ENCODE measurements around the gene PTEN. TPM values are rescaled to one million over a fixed set of nuclear protein-coding genes. Genes with fewer than 3 reads are reported as not detected.
"Not testable (repeated sequence)": the region's sequence is repeated elsewhere in the genome, so short reads cannot be mapped to it uniquely, and the experiment has no call there.

Gene PTEN
- total and polyA plus RNA-seq, 2 experiments from 2014 or later: 32.8 to 128 TPM

GRCh38 chr10:87847550-87847949, 15.9 kb upstream of the PTEN start:
- Histone ChIP-seq H3K4me2 (no peak overlapping the region), H3K27me3 (no peaks in the 10 kb centered on the region), H3K79me2 (no peaks in the 10 kb centered on the region), H3K9me3 (ENCODE audit: low read depth) (no peaks in the 10 kb centered on the region), H2AFZ (no peak overlapping the region), H3K9me2 (replicated peaks; ENCODE audit: insufficient read depth) (no peaks in the 10 kb centered on the region), H3K4me3 (no peak overlapping the region), H3K36me3 (replicated peaks; ENCODE audit: insufficient read depth, low read depth) (no peaks in the 10 kb centered on the region), H4K20me1 (ENCODE audit: insufficient read depth, poor library complexity, severe bottlenecking) (no peaks in the 10 kb centered on the region), H3K27ac (no peak overlapping the region), H3K4me1 (ENCODE audit: insufficient read depth) (peaks cover 2% of the 10 kb centered on the region)
- DNase-seq (ENCODE audit: low spot score): no peak
- no peak for TF ChIP-seq EZH2phosphoT487 (IDR thresholded peaks at IDR 0.05; ENCODE audit: low read depth, severe bottlenecking, unreplicated experiment)
- TF ChIP-seq CTCF (IDR thresholded peaks at IDR 0.05; ENCODE audit: poor library complexity): no peak
- no peak for TF ChIP-seq EZH2 (IDR thresholded peaks at IDR 0.05; ENCODE audit: borderline replicate concordance)

GRCh38 chr10:87849001-87849400, 14.4 kb upstream of the PTEN start:
- Histone ChIP-seq H3K4me3 (no peak overlapping the region), H3K27ac (no peak overlapping the region), H3K27me3 (no peaks in the 10 kb centered on the region), H3K79me2 (no peaks in the 10 kb centered on the region), H3K36me3 (replicated peaks; ENCODE audit: insufficient read depth, low read depth) (no peaks in the 10 kb centered on the region), H2AFZ (no peak overlapping the region), H3K4me1 (ENCODE audit: insufficient read depth) (no peaks in the 10 kb centered on the region), H3K9me3 (ENCODE audit: low read depth) (no peaks in the 10 kb centered on the region), H3K4me2 (no peak overlapping the region), H4K20me1 (ENCODE audit: insufficient read depth, poor library complexity, severe bottlenecking) (no peaks in the 10 kb centered on the region), H3K9me2 (replicated peaks; ENCODE audit: insufficient read depth) (no peaks in the 10 kb centered on the region)
- DNase-seq (ENCODE audit: low spot score): no peak
- no peak for TF ChIP-seq EZH2phosphoT487 (IDR thresholded peaks at IDR 0.05; ENCODE audit: low read depth, severe bottlenecking, unreplicated experiment)
- no peak for TF ChIP-seq CTCF (IDR thresholded peaks at IDR 0.05; ENCODE audit: poor library complexity)
- no peak for TF ChIP-seq EZH2 (IDR thresholded peaks at IDR 0.05; ENCODE audit: borderline replicate concordance)

- no peaks in the 10 kb centered on the region for H3K9me3 ChIP-seq (ENCODE audit: low read depth)
- H3K4me2 ChIP-seq: no peak overlapping the region
- no peak overlapping the region for H3K27ac ChIP-seq
- no peaks in the 10 kb centered on the region for H3K27me3 ChIP-seq
- H3K4me1 ChIP-seq (ENCODE audit: insufficient read depth): no peaks in the 10 kb centered on the region
- H3K36me3 ChIP-seq (replicated peaks; ENCODE audit: insufficient read depth, low read depth): no peaks in the 10 kb centered on the region
- H3K79me2 ChIP-seq: no peaks in the 10 kb centered on the region
- H4K20me1 ChIP-seq (ENCODE audit: insufficient read depth, poor library complexity, severe bottlenecking): no peaks in the 10 kb centered on the region
- WGBS (ENCODE audit: low lambda C conversion rate, missing lambda C conversion rate): 14% methylated on average over 5 of the region's 5 CpGs
- peak; percentile 79 for DNase-seq (ENCODE audit: low spot score)
- H3K9me2 ChIP-seq (replicated peaks; ENCODE audit: insufficient read depth): no peaks in the 10 kb centered on the region
- peak overlapping the region; percentile 29 for H2AFZ ChIP-seq
- TF ChIP-seq EZH2 (IDR thresholded peaks at IDR 0.05; ENCODE audit: borderline replicate concordance) (no peak), EZH2phosphoT487 (IDR thresholded peaks at IDR 0.05; ENCODE audit: low read depth, severe bottlenecking, unreplicated experiment) (no peak), CTCF (IDR thresholded peaks at IDR 0.05; ENCODE audit: poor library complexity) (peak; percentile 75)
- H3K4me3 ChIP-seq: no peak overlapping the region
Observed at GRCh38 chr10:87850742-87851205, 12.7 kb upstream of the PTEN start.

GRCh38 chr10:87852089-87852488, 11.3 kb upstream of the PTEN start:
- DNase-seq (ENCODE audit: low spot score): no peak
- WGBS (ENCODE audit: low lambda C conversion rate, missing lambda C conversion rate): 96% methylated on average over 1 of the region's 1 CpG
- no peaks in the 10 kb centered on the region for H3K4me1 ChIP-seq (ENCODE audit: insufficient read depth)
- no peaks in the 10 kb centered on the region for H3K27me3 ChIP-seq
- H3K36me3 ChIP-seq (replicated peaks; ENCODE audit: insufficient read depth, low read depth): no peaks in the 10 kb centered on the region
- no peak overlapping the region for H2AFZ ChIP-seq
- no peaks in the 10 kb centered on the region for H3K9me3 ChIP-seq (ENCODE audit: low read depth)
- TF ChIP-seq EZH2 (IDR thresholded peaks at IDR 0.05; ENCODE audit: borderline replicate concordance): no peak
- TF ChIP-seq EZH2phosphoT487 (IDR thresholded peaks at IDR 0.05; ENCODE audit: low read depth, severe bottlenecking, unreplicated experiment): no peak
- TF ChIP-seq CTCF (IDR thresholded peaks at IDR 0.05; ENCODE audit: poor library complexity): no peak
- no peak overlapping the region for H3K4me3 ChIP-seq
- H3K27ac ChIP-seq: no peak overlapping the region
- no peaks in the 10 kb centered on the region for H4K20me1 ChIP-seq (ENCODE audit: insufficient read depth, poor library complexity, severe bottlenecking)
- H3K79me2 ChIP-seq: no peaks in the 10 kb centered on the region
- no peaks in the 10 kb centered on the region for H3K9me2 ChIP-seq (replicated peaks; ENCODE audit: insufficient read depth)
- H3K4me2 ChIP-seq: no peak overlapping the region

- H3K27ac ChIP-seq; H3K4me3 ChIP-seq; H4K20me1 ChIP-seq (ENCODE audit: insufficient read depth, poor library complexity, severe bottlenecking); H3K27me3 ChIP-seq; H3K36me3 ChIP-seq (replicated peaks; ENCODE audit: insufficient read depth, low read depth); H3K4me1 ChIP-seq (ENCODE audit: insufficient read depth); H3K9me3 ChIP-seq (ENCODE audit: low read depth); H2AFZ ChIP-seq; H3K79me2 ChIP-seq; DNase-seq (ENCODE audit: low spot score); H3K4me2 ChIP-seq; H3K9me2 ChIP-seq (replicated peaks; ENCODE audit: insufficient read depth): not testable (repeated sequence)
- WGBS (ENCODE audit: low lambda C conversion rate, missing lambda C conversion rate): 91% methylated on average over 5 of the region's 5 CpGs
Observed at GRCh38 chr10:87855247-87855646, 8.2 kb upstream of the PTEN start.

Measured in hepatocyte (in vitro differentiated cells).